Neural crest cell (in vitro differentiated cells): ENCODE data around the gene MAP3K10. TPM values are rescaled to one million over a fixed set of nuclear protein-coding genes. Genes with fewer than 3 reads are reported as not detected.
"Not testable (repeated sequence)": the region's sequence is repeated elsewhere in the genome, so short reads cannot be mapped to it uniquely, and the experiment has no call there.

Experiments
- DNase-seq: peaks from one replicate; pipeline ENCODE4 v3.0.0; 2021; ENCODE audit warnings: low read depth, mixed read lengths, low spot score
- H3K27ac Mint-ChIP-seq: one replicate; pipeline ENCODE4 v1.8.0; 2021; ENCODE audit warnings: mild to moderate bottlenecking, mixed read lengths; ENCODE audit not compliant: unreplicated experiment
- H3K27me3 Mint-ChIP-seq: 2 replicates; pipeline ENCODE4 v1.8.0; 2021; ENCODE audit warnings: low read depth, mild to moderate bottlenecking, mixed read lengths
- H3K36me3 Mint-ChIP-seq: 2 replicates; pipeline ENCODE4 v1.8.0; 2021; ENCODE audit warnings: low read depth, mild to moderate bottlenecking, mixed read lengths
- H3K4me1 Mint-ChIP-seq: 2 replicates; pipeline ENCODE4 v1.8.0; 2021; ENCODE audit warnings: mixed read lengths
- H3K4me3 Mint-ChIP-seq: one replicate; pipeline ENCODE4 v1.8.0; 2021; ENCODE audit warnings: mild to moderate bottlenecking, mixed read lengths
- H3K9me3 Mint-ChIP-seq: 2 replicates; pipeline ENCODE4 v1.8.0; 2021; ENCODE audit warnings: mixed read lengths
- CTCF ChIP-seq: fragments of 200-600 bp; sonication (generic); conservative IDR thresholded peaks from 2 replicates; pipeline ENCODE4 v1.5.0; 2021; ENCODE audit warnings: antibody characterized with exemption, mild to moderate bottlenecking
- total RNA-seq: library from RNA; stranded (reverse); gene quantifications from 2 replicates; pipeline ENCODE4 v1.2.1, GENCODE V29; 2021

The MAP3K10 gene
- total RNA-seq, 1 donor from 2014 or later, result 34.2 TPM

DNA sequence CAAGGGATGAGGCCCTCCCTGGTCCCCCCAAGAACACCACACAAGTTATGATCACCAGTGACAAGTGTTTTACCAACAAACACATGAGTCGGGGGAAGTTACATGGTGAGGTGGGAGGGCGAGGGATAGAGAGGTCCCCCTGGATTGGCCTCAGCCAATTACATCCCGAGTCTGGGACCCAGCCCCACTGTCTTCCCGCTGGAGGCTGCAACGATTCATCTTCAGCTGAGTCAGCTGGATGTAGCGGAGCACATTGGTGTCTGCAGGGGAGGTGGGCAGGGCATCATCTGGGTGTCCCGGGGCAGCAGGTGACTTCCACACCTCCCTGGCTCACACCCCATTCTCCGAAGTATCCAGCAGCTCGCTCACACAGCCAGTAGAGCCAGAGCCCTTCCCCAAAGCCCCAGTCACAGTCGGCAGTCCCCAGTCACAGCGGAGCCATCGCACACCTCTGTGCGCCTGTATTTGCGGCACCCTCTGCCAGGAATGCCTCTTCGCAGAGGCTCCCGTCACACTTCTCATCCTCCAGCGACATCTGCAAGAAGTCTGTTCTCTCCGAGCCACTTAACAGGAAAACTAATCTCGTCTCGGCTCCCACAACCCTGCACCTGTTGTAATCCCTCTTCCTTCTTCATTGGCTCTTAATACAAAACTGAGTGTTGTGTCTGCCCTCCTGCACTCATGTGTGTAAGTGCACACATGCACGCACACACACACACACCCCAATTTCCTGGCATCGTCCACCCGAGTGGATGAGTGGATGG is 25.0 kb downstream of the MAP3K10 start:
- no peak for DNase-seq
- Mint-ChIP-seq H3K27me3 (peaks cover 60% of the 10 kb centered on the region), H3K27ac (no peak overlapping the region), H3K9me3 (no peaks in the 10 kb centered on the region), H3K4me1 (no peaks in the 10 kb centered on the region), H3K36me3 (peaks cover 2% of the 10 kb centered on the region), H3K4me3 (no peak overlapping the region)
- no peak for TF ChIP-seq CTCF

DNA sequence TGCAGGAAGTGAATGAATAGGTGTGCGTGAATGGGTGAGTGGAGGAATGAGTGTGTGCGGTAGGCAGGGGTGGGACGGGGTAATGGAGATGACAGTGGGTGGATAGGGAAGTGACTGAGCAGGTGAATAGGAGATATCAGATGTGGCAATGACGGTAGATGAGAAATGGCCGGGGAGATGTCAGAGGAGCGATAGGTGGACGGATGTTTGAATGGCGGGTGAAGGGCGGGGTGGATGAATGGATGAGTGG is 25.5 kb downstream of the MAP3K10 start:
- H3K4me3 Mint-ChIP-seq, result no peak overlapping the region
- H3K36me3 Mint-ChIP-seq, result peaks cover 2% of the 10 kb centered on the region
- no peaks in the 10 kb centered on the region for H3K9me3 Mint-ChIP-seq

GRCh38 chr19:40217027-40217810 is 26.0 kb downstream of the MAP3K10 start:
- H3K36me3 Mint-ChIP-seq, result peaks cover 5% of the 10 kb centered on the region
- H3K4me1 Mint-ChIP-seq, result peaks cover 5% of the 10 kb centered on the region
- peaks cover 70% of the 10 kb centered on the region for H3K27me3 Mint-ChIP-seq
- no peak overlapping the region for H3K27ac Mint-ChIP-seq
- DNase-seq, result no peak
- TF ChIP-seq CTCF, result peak; percentile 60
- no peak overlapping the region for H3K4me3 Mint-ChIP-seq
- peaks cover 3% of the 10 kb centered on the region for H3K9me3 Mint-ChIP-seq

More for the DNA sequence above, 25.5 kb downstream of the MAP3K10 start:
- no peak for DNase-seq
- Mint-ChIP-seq H3K27ac (no peak overlapping the region), H3K27me3 (peaks cover 65% of the 10 kb centered on the region), H3K4me1 (no peaks in the 10 kb centered on the region)
- no peak for TF ChIP-seq CTCF

DNA sequence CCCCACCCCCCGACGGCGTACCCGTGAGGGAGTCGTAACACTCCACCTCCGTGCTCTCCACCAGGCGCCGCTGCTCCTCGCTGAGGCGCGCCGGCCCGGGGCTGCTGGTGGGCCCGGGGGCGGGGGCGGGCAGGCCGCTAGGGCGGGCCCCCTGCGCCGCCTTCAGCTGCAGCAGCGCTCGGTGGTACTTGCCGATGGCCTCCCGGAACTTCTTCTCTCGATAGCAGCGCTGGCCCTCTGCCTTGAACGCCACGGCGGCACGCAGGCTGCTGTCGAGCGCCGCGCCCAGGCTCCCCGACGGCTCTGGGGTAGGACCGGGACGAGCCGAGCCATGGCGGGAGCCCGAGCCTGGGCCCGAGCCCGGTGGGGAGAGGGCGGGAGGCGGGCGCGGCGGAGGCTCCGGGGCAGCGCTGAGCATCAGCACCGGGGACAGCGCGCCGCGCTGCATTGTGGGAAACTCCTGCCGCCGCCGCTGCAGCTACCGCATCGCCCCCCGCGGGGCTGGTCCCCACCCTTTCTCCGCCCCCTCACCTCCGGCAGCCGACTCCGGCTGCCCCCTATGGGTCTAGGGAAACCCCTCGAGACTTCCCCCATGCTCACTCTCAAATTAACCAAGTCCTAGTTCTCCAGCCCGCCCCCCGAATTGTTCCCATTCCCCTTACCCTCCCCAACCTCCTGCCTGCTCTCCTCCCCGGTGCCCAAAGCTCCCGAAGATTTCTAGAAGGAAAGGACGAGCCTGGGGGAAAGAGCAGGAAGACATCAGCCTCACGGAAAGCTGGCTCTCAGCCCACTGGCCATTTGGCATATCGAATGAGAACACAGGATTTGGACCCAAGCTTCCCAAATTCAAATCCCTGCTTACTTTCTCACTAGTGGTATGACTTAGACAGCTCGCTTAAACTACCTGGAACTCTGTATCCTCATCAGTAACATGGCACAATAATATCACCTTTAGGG is 27.0 kb downstream of the MAP3K10 start, which contains the start of gene TTC9B:
Gene TTC9B, minus strand, starts transcription at position 451 of the 957 bp plus-strand sequence. Its CDS starts 3 bp downstream, at position 448.
- TF ChIP-seq CTCF, result no peak
- Mint-ChIP-seq H3K4me1 (peaks cover 5% of the 10 kb centered on the region), H3K4me3 (peak within 1 kb of the TSS; percentile 49), H3K27ac (no peak within 1 kb of the TSS), H3K27me3 (peaks cover 77% of the 10 kb centered on the region), H3K9me3 (peaks cover 3% of the 10 kb centered on the region), H3K36me3 (peaks cover 5% of the 10 kb centered on the region)
- peak; percentile 46 for DNase-seq

DNA sequence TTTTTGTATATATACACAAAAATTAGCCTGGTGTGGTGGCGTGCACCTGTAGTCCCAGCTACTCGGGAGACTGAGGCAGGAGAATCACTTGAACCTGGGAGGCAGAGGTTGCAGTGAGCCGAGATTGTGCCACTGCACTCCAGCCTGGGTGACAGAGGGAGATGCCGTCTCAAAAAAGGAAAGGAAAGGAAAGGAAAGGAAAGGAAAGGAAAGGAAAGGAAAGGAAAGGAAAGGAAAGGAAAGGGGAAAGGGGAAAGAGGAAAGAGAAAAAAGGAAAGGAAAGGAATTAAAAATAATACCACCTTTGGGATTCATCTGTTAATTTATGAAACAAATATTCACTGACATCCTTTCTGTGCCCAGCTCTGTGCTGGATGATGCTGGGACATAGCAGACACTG is 27.8 kb downstream of the MAP3K10 start:
- not testable (repeated sequence) for H3K27ac Mint-ChIP-seq, H3K4me1 Mint-ChIP-seq, H3K36me3 Mint-ChIP-seq, H3K9me3 Mint-ChIP-seq, DNase-seq, H3K4me3 Mint-ChIP-seq
- peaks cover 84% of the 10 kb centered on the region for H3K27me3 Mint-ChIP-seq
